BLaER1 (cell line): ENCODE measurements around the gene TNFRSF13B.
"Not testable (repeated sequence)": the region's sequence is repeated elsewhere in the genome, so short reads cannot be mapped to it uniquely, and the experiment has no call there.

Experiments used
- H3K27ac ChIP-seq: shearing (Covaris generic); formaldehyde crosslinking; 2 replicates; pipeline ENCODE4 v1.8.1; 2022
- H3K27me3 ChIP-seq: shearing (Covaris generic); formaldehyde crosslinking; 2 replicates; pipeline ENCODE4 v1.8.1; 2022
- H3K36me3 ChIP-seq: shearing (Covaris generic); formaldehyde crosslinking; 2 replicates; pipeline ENCODE4 v1.8.1; 2022
- H3K4me1 ChIP-seq: shearing (Covaris generic); formaldehyde crosslinking; 2 replicates; pipeline ENCODE4 v1.8.1; 2022
- H3K4me2 ChIP-seq: shearing (Covaris generic); formaldehyde crosslinking; 2 replicates; pipeline ENCODE4 v1.8.1; 2022
- H3K4me3 ChIP-seq: shearing (Covaris generic); formaldehyde crosslinking; 2 replicates; pipeline ENCODE4 v1.8.1; 2022
- H3K9ac ChIP-seq: shearing (Covaris generic); formaldehyde crosslinking; 2 replicates; pipeline ENCODE4 v1.8.1; 2022
- H3K9me3 ChIP-seq: shearing (Covaris generic); formaldehyde crosslinking; 2 replicates; pipeline ENCODE4 v1.8.1; 2022
- H4K20me1 ChIP-seq: shearing (Covaris generic); formaldehyde crosslinking; 2 replicates; pipeline ENCODE4 v1.8.1; 2022
- Cebpa-rat ChIP-seq: shearing (Covaris generic); IDR thresholded peaks from 2 replicates; pipeline ENCODE4 v1.8.1; 2022

The TNFRSF13B gene

GRCh38 chr17:16926571-16927451, 45.1 kb downstream of the TNFRSF13B start:
- no peak overlapping the region for H3K27ac ChIP-seq
- no peak overlapping the region for H3K4me3 ChIP-seq
- no peak for TF ChIP-seq Cebpa-rat
- H3K9ac ChIP-seq: no peak overlapping the region
- H3K36me3 ChIP-seq: no peaks in the 10 kb centered on the region
- no peaks in the 10 kb centered on the region for H3K9me3 ChIP-seq
- H3K4me1 ChIP-seq: peaks cover 40% of the 10 kb centered on the region
- no peaks in the 10 kb centered on the region for H4K20me1 ChIP-seq
- no peak overlapping the region; the same call in 1 of the 2 replicates for H3K4me2 ChIP-seq
- no peaks in the 10 kb centered on the region for H3K27me3 ChIP-seq

GRCh38 chr17:16926061-16926511, 45.8 kb downstream of the TNFRSF13B start:
- no peaks in the 10 kb centered on the region for H3K27me3 ChIP-seq
- H3K4me2 ChIP-seq: no peak overlapping the region
- no peak overlapping the region for H3K9ac ChIP-seq
- H3K27ac ChIP-seq: no peak overlapping the region
- no peaks in the 10 kb centered on the region for H4K20me1 ChIP-seq
- H3K4me3 ChIP-seq: no peak overlapping the region
- no peak for TF ChIP-seq Cebpa-rat
- H3K36me3 ChIP-seq: no peaks in the 10 kb centered on the region
- H3K4me1 ChIP-seq: peaks cover 33% of the 10 kb centered on the region
- no peaks in the 10 kb centered on the region for H3K9me3 ChIP-seq

- H3K4me3 ChIP-seq: no peak overlapping the region
- no peaks in the 10 kb centered on the region for H4K20me1 ChIP-seq
- no peaks in the 10 kb centered on the region for H3K9me3 ChIP-seq
- no peak overlapping the region for H3K27ac ChIP-seq
- H3K4me1 ChIP-seq: peaks cover 30% of the 10 kb centered on the region
- H3K36me3 ChIP-seq: no peaks in the 10 kb centered on the region
- no peaks in the 10 kb centered on the region for H3K27me3 ChIP-seq
- H3K9ac ChIP-seq: no peak overlapping the region
- H3K4me2 ChIP-seq: no peak overlapping the region
- TF ChIP-seq Cebpa-rat: no peak
Measured at GRCh38 chr17:16925461-16926060, 46.4 kb downstream of the TNFRSF13B start.

GRCh38 chr17:16924696-16925440, 47.0 kb downstream of the TNFRSF13B start:
- H3K4me1 ChIP-seq: peaks cover 31% of the 10 kb centered on the region
- H3K36me3 ChIP-seq: no peaks in the 10 kb centered on the region
- no peaks in the 10 kb centered on the region for H3K9me3 ChIP-seq
- H3K27me3 ChIP-seq: no peaks in the 10 kb centered on the region
- TF ChIP-seq Cebpa-rat: no peak
- H3K4me2 ChIP-seq: no peak overlapping the region
- H3K4me3 ChIP-seq: no peak overlapping the region
- no peak overlapping the region for H3K27ac ChIP-seq
- no peaks in the 10 kb centered on the region for H4K20me1 ChIP-seq
- H3K9ac ChIP-seq: no peak overlapping the region

GRCh38 chr17:16923904-16924695, 47.8 kb downstream of the TNFRSF13B start:
- Histone ChIP-seq H3K4me1 (peaks cover 38% of the 10 kb centered on the region), H3K4me3 (no peak overlapping the region), H3K9ac (no peak overlapping the region), H3K36me3 (no peaks in the 10 kb centered on the region), H4K20me1 (no peaks in the 10 kb centered on the region), H3K27me3 (no peaks in the 10 kb centered on the region), H3K27ac (no peak overlapping the region), H3K9me3 (no peaks in the 10 kb centered on the region), H3K4me2 (no peak overlapping the region)
- TF ChIP-seq Cebpa-rat: no peak

GRCh38 chr17:16923097-16923903, 48.6 kb downstream of the TNFRSF13B start:
- no peak for TF ChIP-seq Cebpa-rat
- no peak overlapping the region for H3K9ac ChIP-seq

GRCh38 chr17:16922386-16923096, 49.4 kb downstream of the TNFRSF13B start:
- Histone ChIP-seq H3K4me2 (no peak overlapping the region), H3K9me3 (no peaks in the 10 kb centered on the region), H3K9ac (no peak overlapping the region), H4K20me1 (no peaks in the 10 kb centered on the region), H3K36me3 (no peaks in the 10 kb centered on the region), H3K4me3 (no peak overlapping the region), H3K27me3 (no peaks in the 10 kb centered on the region), H3K4me1 (peaks cover 37% of the 10 kb centered on the region), H3K27ac (no peak overlapping the region)
- TF ChIP-seq Cebpa-rat: no peak

More at GRCh38 chr17:16923097-16923903, 48.6 kb downstream of the TNFRSF13B start:
- H3K4me1 ChIP-seq: peaks cover 38% of the 10 kb centered on the region
- H3K27me3 ChIP-seq: no peaks in the 10 kb centered on the region
- H3K4me3 ChIP-seq: no peak overlapping the region
- no peak overlapping the region for H3K27ac ChIP-seq
- no peak overlapping the region for H3K4me2 ChIP-seq
- H3K9me3 ChIP-seq: no peaks in the 10 kb centered on the region
- H4K20me1 ChIP-seq: no peaks in the 10 kb centered on the region
- H3K36me3 ChIP-seq: no peaks in the 10 kb centered on the region

GRCh38 chr17:16921451-16921850, 50.5 kb downstream of the TNFRSF13B start:
- not testable (repeated sequence) for H3K27ac ChIP-seq, H4K20me1 ChIP-seq, H3K9me3 ChIP-seq, H3K9ac ChIP-seq, H3K4me3 ChIP-seq, H3K36me3 ChIP-seq, H3K4me2 ChIP-seq, H3K27me3 ChIP-seq
- peaks cover 32% of the 10 kb centered on the region for H3K4me1 ChIP-seq
